ENCODE data around the gene ATXN7L3. TPM values are rescaled to one million over a fixed set of nuclear protein-coding genes. Genes with fewer than 3 reads are reported as not detected.
"Not testable (repeated sequence)": the region's sequence is repeated elsewhere in the genome, so short reads cannot be mapped to it uniquely, and the experiment has no call there.

ATXN7L3 gene
- total and polyA plus RNA-seq, 4 donors: 41.9 to 118 (median 78.4) TPM

DNA sequence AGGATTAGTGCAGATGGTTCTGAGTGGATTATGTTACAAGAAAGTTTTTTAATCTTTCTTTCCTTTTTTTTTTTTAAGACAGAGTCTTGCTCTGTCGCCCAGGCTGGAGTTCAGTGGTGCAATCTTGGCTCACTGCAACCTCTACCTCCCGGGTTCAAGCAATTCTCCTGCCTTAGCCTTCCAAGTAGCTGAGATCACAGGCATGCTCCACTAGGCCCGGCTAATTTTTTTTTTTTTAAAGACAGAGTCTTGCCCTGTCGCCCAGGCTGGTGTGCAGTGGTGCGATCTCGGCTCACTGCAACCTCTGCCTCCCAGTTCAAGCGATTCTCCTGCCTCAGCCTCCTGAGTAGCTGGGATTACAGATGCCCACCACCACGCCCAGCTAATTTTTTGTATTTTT, 55.8 kb downstream of the ATXN7L3 start:
- WGBS (ENCODE audit: insufficient coverage): 93% methylated on average over 4 of the region's 8 CpGs
- H3K27me3 ChIP-seq (ENCODE audit: control insufficient read depth, insufficient read depth, low read length); H3K27ac ChIP-seq (ENCODE audit: low read depth, low read length); DNase-seq (ENCODE audit: low read depth in 4 of 6, low spot score in 6 of 6); H3K4me3 ChIP-seq (ENCODE audit: low read depth, low read length); H3K9me3 ChIP-seq (ENCODE audit: control insufficient read depth, insufficient read depth, low read length): not testable (repeated sequence)
- peaks cover 16% of the 10 kb centered on the region for H3K4me1 ChIP-seq (ENCODE audit: control insufficient read depth, insufficient read depth, low read length)
- H3K36me3 ChIP-seq (ENCODE audit: control insufficient read depth, insufficient read depth, low read length): peaks cover 15% of the 10 kb centered on the region

Small RNAs within 50 kb of the gene (small RNA-seq; reads per million reads assigned to genes)
- gene MIR6782 (ENCODE audit: low replicate concordance): not detected

Other genes starting within 250 kb of the ATXN7L3 start
- not detected for gene PYY, start 245.9 kb downstream of the ATXN7L3 start, total RNA-seq
- gene PYY, start 245.9 kb downstream of the ATXN7L3 start, polyA plus RNA-seq (ENCODE audit: insufficient read length in 2 of 2): under 1 TPM in 1 of 2 donors, not detected in 1; 0.68 TPM
- 1 to 10 TPM; 1.6 to 3.5 TPM for gene NAGS, start 195.3 kb downstream of the ATXN7L3 start, total RNA-seq
- gene NAGS, start 195.3 kb downstream of the ATXN7L3 start, polyA plus RNA-seq (ENCODE audit: insufficient read length in 2 of 2): 1 to 10 TPM; 1.4 to 2.0 TPM
- gene TMEM101, start 184.9 kb downstream of the ATXN7L3 start, total RNA-seq: 10 to 100 TPM; 26.4 to 47.4 TPM
- 10 to 100 TPM; 21.1 to 29.7 TPM for gene TMEM101, start 184.9 kb downstream of the ATXN7L3 start, polyA plus RNA-seq (ENCODE audit: insufficient read length in 2 of 2)
- 10 to 100 TPM; 22.2 to 24.4 TPM for gene LSM12, start 133.2 kb downstream of the ATXN7L3 start, total RNA-seq
- gene LSM12, start 133.2 kb downstream of the ATXN7L3 start, polyA plus RNA-seq (ENCODE audit: insufficient read length in 2 of 2): 10 to 100 TPM; 41.8 to 48.0 TPM
- gene G6PC3, start 129.1 kb downstream of the ATXN7L3 start, total RNA-seq: 10 to 100 TPM; 31.0 to 56.9 TPM
- 100 to 1,000 TPM; 125 to 128 TPM for gene G6PC3, start 129.1 kb downstream of the ATXN7L3 start, polyA plus RNA-seq (ENCODE audit: insufficient read length in 2 of 2)
- 10 to 100 TPM; 32.1 to 43.7 TPM for gene HDAC5, start 76.2 kb downstream of the ATXN7L3 start, total RNA-seq
- 10 to 100 TPM; 64.2 to 68.8 TPM for gene HDAC5, start 76.2 kb downstream of the ATXN7L3 start, polyA plus RNA-seq (ENCODE audit: insufficient read length in 2 of 2)
- 1 to 10 TPM in 1 of 2 donors, under 1 TPM in 1; 0.79 to 2.3 TPM for gene HROB, start 58.0 kb downstream of the ATXN7L3 start, total RNA-seq
- 1 to 10 TPM; 3.1 to 4.8 TPM for gene HROB, start 58.0 kb downstream of the ATXN7L3 start, polyA plus RNA-seq (ENCODE audit: insufficient read length in 2 of 2)
- gene ASB16, start 29.2 kb downstream of the ATXN7L3 start, total RNA-seq: under 1 TPM in 1 of 2 donors, not detected in 1; 0.11 TPM
- 1 to 10 TPM; 1.4 to 3.1 TPM for gene ASB16, start 29.2 kb downstream of the ATXN7L3 start, polyA plus RNA-seq (ENCODE audit: insufficient read length in 2 of 2)
- 10 to 100 TPM; 27.2 to 39.8 TPM for gene TMUB2, start 12.9 kb downstream of the ATXN7L3 start, total RNA-seq
- gene TMUB2, start 12.9 kb downstream of the ATXN7L3 start, polyA plus RNA-seq (ENCODE audit: insufficient read length in 2 of 2): 10 to 100 TPM; 40.8 to 54.8 TPM
- 100 to 1,000 TPM in 1 of 2 donors, 10 to 100 TPM in 1; 48.6 to 101 TPM for gene UBTF, start 19.8 kb upstream of the ATXN7L3 start, total RNA-seq
- 100 to 1,000 TPM; 123 to 127 TPM for gene UBTF, start 19.8 kb upstream of the ATXN7L3 start, polyA plus RNA-seq (ENCODE audit: insufficient read length in 2 of 2)
- 10 to 100 TPM; 13.7 to 34.6 TPM for gene SLC4A1, start 68.3 kb upstream of the ATXN7L3 start, total RNA-seq
- gene SLC4A1, start 68.3 kb upstream of the ATXN7L3 start, polyA plus RNA-seq (ENCODE audit: insufficient read length in 2 of 2): 1 to 10 TPM; 3.9 to 4.1 TPM
- gene RUNDC3A, start 108.7 kb upstream of the ATXN7L3 start, total RNA-seq: 10 to 100 TPM; 44.0 to 54.4 TPM
- 100 to 1,000 TPM; 169 to 173 TPM for gene RUNDC3A, start 108.7 kb upstream of the ATXN7L3 start, polyA plus RNA-seq (ENCODE audit: insufficient read length in 2 of 2)
- gene SLC25A39, start 124.9 kb upstream of the ATXN7L3 start, total RNA-seq: 10 to 100 TPM; 59.9 to 84.8 TPM
- gene SLC25A39, start 124.9 kb upstream of the ATXN7L3 start, polyA plus RNA-seq (ENCODE audit: insufficient read length in 2 of 2): 100 to 1,000 TPM; 120 to 128 TPM
- 100 to 1,000 TPM; 106 to 146 TPM for gene GRN, start 145.4 kb upstream of the ATXN7L3 start, total RNA-seq
- gene GRN, start 145.4 kb upstream of the ATXN7L3 start, polyA plus RNA-seq (ENCODE audit: insufficient read length in 2 of 2): 100 to 1,000 TPM; 119 to 146 TPM
- gene FAM171A2, start 164.0 kb upstream of the ATXN7L3 start, total RNA-seq: 10 to 100 TPM; 12.1 to 41.6 TPM
- gene FAM171A2, start 164.0 kb upstream of the ATXN7L3 start, polyA plus RNA-seq (ENCODE audit: insufficient read length in 2 of 2): 100 to 1,000 TPM; 110 to 120 TPM
- gene ITGA2B, start 189.8 kb upstream of the ATXN7L3 start, total RNA-seq: 1 to 10 TPM; 5.4 to 5.6 TPM
- gene ITGA2B, start 189.8 kb upstream of the ATXN7L3 start, polyA plus RNA-seq (ENCODE audit: insufficient read length in 2 of 2): 10 to 100 TPM in 1 of 2 donors, 1 to 10 TPM in 1; 3.9 to 10.2 TPM

All from spinal cord (tissue), 10 donors.